ENCODE results near the gene BUD23.
"Not testable (repeated sequence)": the region's sequence is repeated elsewhere in the genome, so short reads cannot be mapped to it uniquely, and the experiment has no call there.

BUD23 gene

DNA sequence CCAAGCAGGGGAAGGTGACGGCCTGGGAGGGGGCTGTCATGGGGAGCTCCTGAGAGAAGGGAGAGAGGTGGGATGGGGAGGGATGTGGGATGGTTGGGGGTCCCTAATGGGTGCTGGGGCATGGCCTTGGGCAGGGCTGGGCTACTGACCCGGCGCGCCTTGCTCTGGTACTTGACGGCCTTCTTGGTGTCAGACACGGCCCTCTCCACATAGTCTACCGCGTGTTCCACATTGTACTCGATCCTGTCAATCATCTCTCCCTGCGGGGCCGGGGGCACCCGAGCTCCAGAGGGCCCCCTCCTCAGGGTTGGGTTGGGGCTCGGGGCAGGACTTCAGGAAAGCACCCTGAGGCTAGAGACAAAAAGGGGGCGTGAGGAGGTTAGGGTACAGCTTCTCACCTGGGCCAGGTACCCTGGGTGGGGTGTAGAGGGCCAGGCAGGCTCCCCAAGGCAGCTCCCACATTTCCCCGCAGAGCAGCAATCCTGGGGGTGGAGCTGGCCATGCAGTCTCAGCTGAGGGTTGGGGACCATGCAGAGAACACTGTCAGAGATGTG lies 17.3 kb downstream of the BUD23 start:
- DNase-seq (ENCODE audit: low read depth in 3 of 3) = no peak

DNA sequence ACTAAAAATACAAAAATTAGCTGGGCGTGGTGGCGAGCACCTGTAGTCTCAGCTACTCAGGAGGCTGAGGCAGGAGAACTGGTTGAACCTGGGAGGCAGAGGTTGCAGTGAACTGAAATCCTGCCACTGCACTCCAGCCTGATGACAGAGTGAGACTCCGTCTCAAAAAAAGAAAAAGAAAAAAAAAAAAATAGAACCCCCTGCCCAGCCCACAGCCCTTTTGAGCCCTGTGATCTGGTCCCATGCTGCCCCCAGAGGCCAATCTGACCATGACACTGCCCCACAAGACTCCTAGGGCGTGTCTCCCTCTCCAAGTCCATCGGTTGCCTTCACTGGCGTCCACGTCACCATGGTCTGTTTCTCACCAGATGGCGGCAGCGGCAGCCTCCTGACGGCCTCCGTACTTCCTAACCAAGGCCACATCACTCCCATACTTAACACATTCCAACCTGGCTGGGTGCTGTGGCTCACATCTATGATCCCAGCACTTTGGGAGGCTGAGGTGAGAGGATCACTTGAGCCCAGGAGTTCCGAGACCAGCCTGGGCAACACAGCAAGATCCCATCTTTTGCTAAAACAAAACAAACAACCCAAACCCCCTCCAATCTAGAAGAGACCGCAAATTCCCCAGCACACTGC lies 18.1 kb downstream of the BUD23 start:
- DNase-seq (ENCODE audit: low read depth in 3 of 3) = no peak

DNA sequence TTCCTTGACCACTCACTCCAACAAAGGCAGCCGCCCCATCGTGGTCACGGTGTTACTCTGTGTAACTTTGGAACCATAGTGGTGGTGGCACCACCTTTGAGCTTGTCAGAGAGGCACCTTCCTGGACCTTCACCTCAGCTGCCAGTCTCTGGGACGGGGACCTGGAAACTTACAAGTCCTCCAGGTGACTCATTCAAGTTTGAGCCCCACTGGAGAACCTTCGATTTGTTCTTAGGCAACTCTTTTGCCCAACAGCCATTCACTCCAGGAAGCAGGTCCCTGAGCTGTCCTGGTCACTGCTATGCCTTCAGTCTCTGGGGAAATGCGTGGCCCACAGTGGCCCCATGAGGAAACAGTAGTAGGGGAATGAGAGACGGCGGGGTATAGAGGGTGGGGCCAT lies 18.8 kb downstream of the BUD23 start:
- no peak for DNase-seq (ENCODE audit: low read depth in 3 of 3)

DNA sequence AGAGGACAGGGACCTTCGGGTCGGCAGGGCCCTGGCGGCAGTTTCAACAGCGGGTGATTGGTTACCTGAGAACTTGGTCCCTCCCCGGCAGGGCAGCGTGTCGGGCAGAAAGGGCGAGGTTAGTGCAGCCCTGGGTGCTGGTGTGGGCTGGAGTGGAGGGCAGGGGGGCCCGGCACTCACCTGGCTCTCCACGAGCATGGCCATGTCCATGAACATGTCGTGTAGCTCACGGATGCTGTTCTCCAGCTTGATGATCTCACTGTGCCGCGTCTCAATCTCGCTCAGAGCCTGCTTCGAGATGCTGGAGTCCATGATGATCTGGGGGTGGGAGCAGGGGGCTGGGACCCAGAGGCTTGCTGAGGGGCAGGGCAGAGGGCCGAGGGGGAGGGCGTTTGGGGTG lies 19.3 kb downstream of the BUD23 start:
- DNase-seq (ENCODE audit: low read depth in 3 of 3) = no peak

DNA sequence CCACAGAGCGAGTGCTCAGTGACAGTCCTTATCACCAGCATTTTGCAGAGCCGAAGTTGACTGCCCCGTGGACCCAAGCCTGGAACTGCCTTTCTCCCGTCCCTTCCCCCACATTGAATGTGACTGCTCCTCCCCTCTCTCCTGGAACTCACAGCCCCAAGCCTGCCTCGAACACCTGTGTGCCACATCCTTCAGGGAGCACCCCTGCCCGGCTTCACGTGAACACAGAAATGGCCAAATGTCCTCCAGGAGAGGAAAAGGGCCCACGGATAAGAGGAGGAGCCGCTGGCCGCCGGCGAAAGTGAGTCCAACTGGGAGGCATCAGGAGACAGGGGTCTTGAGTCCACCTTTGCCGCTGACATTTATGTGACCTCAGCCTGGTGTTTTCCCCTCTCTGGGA lies 19.8 kb downstream of the BUD23 start:
- no peak for DNase-seq (ENCODE audit: low read depth in 3 of 3)

DNA sequence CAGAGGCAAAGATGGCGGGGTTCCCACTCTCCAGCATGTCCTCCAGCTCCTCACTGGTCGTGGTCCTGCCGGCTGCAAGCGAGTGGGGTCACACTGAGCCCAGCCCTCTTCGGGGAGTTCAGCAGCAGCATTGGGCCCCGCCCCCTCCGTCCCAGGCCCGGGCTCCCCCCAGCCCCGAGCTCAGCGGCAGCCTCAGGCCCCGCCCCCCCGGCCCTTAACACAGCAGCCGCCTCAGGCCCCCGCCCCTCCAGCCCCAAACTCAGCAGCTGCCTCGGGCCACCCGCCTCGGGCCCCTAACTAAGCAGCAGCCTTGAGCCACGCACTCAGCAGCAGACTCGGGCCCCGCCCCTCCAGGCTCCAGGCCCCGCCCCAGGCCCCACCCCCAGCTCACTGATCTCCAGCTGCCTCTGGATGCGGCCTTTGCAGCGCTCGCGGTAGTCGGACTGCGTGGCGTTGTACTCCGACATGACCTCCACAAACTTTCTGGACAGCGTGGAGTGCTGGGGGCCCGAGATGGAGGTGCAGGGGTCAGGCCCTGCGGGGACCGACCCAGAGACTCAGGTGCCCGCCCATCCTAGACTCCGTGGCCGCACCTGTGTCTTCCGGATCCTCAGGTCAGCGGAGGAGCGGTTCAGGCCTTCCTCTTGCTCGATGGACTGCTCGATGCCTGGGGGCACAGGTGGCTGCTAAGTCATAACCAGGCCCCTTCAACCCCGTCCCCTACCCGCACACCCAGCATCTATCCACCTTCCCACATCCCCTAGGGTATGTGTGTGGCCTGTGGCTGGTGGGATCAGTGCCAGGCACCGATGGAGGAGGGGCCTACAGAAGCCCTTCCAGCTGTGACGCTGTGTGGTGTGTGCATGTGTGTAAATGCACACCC lies 20.6 kb downstream of the BUD23 start:
- DNase-seq (ENCODE audit: low read depth in 3 of 3) = no peak

DNA sequence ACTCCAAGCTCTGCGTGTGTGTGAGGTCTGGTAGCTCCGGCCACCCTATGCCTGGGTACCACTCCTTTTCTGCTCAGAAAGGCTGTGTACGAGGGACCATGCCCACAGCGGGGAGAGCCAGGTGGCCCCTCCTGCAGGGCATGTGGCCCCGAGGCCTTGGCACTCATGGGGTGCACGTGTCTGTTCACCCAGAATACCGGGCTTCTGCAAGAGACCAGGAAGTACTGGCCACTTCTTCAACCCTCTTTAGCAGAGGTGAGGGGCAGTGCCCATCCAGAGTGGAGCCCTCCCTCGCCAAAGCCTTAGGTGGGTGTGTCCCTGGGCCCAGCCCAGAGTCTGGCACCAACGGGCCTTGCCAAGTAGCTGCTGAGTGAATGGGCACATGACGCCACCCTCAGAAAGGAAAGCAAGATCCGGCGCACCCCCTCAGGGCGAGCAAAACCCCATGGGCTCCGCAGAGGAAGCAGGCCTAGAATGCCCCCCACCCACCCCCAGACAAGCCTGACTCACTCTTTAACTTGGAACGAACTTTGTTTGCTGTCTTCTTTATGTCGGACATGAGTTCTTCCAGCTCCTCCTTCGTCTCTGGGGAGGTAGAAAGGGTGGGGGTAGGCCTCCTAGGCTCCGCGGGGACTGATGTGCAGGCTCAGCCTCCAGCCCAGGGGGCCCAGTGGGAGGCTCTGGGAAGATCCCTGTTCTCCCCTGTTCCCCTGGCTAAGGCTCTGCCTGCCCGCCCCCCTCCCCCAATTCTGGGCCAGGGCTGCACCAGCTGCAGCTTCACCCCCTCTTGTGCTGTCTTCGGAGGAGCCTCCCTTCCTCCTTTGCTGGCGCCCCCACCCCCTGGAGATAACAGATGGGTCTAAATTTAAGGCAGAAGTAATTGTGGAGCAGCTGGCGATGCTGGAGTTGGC lies 21.5 kb downstream of the BUD23 start:
- DNase-seq (ENCODE audit: low read depth in 3 of 3) = no peak

DNA sequence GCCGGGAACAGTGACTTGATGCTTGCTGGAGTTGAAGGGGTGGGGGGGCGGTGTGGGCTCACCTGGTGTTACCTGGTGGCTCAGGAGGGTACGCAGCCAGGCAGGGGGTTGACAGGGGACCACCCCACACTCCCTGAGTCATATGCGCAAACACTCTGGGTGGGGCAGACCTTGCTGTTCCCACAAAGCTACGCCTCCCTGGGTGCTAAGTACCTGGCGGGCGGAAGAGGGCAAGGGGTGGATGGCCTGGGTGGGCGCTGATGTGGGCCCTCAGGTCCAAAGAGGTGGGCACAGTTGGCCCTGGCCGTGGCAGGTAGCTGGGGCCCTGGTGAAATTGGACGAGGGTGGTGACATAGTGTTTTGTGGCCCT lies 22.1 kb downstream of the BUD23 start:
- DNase-seq (ENCODE audit: low read depth in 3 of 3) = no peak

DNA sequence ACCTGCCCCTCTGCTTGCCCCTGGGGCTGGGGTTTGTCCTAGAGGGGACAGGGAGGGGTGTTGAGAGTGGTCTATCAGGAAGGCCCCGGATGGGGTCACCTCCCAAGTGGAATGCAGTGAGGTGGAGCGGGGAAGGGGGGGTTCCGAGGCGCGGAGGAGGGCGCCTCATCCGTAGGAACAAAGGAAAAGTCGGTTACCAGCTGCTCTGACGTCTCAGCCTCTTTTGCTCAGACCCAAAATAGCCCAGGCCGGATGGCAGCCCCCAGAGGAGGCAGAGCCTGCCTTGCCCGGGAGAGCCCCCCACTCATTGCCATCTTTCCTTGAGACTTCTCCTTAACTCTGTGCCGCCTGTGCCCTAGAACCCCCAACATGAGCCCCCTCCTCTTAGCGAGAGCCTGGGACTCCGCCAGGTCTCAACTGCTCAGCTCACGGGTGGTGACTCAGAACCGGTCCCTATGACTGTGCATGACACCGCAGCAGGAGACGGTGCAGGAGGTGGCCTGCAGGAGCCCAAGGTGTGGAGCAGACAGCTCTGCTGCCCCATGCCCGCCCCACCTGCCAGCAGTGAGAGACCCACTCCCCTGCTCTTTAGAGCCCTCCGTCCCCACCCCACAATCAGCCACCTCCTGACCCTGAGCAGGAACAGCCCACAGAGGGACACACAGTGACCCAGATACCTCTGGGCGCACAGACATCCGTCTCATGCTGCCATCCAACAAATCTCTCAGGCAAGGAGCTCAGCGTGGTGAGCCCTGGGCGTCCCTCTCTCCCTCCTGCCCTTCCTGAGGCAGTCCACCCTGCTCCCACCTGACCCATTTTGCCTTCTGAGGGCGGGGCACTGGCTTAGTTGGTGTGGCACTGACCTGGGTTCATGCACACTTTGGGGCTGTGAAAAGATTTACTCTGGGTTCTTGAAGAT lies 23.0 kb downstream of the BUD23 start:
- DNase-seq (ENCODE audit: low read depth in 3 of 3) = no peak

DNA sequence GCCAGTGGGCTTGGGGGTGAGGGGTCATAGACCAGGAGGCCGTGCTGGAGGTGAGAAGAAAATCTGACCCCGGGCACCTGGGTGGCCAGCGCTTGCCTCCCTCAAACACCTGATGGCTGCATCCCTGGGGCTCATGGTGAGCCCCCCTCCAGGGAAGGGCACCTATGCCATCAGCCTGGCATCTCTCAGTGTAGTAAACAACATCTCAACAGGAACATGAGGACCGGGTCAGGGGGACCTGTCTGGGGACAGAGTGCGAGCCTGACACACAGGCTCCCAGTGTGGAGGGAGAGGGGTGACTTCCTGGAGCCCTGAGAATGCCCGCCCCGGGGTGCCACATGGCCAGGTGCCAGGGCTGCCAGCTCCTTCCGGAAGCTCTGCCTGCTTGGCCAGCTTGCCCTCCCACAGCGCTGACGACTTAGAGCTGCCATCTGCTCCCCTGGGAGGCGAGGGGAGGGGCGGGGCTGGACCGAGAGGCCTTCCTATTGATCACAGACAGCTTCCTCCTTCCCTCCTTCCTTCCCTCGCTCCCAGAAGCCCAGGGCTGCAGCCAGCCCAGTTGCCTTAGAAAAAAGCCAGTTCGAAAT lies 23.7 kb downstream of the BUD23 start:
- no peak for DNase-seq (ENCODE audit: low read depth in 3 of 3)

DNA sequence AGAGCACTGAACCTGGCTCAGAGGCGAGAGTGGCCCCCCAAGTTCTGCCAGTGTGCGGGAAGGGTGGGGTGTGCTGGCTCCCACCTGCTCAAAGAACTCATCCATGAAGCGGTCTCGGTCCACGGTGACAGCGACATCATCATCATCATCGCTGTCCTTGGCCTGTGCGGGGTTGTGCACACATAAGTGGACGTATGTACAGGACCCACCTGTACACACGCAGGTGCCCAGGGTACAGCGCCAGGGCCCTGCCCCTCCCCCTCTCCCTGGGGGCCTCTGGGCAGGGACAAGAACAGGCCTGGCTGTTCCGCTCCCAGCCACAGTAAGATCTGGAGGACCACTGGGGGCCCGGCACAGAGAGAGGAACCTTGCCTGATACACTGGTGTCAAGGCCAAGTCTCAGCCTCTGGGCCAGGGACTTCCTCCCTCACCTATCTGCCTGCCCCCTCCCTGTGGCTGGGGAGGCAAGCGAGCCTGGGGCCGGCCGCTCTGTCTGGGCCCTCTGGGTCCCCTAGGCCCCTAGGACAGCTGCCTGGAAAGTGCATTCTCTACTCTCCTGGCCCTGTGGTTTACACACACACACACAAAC lies 25.7 kb downstream of the BUD23 start:
- DNase-seq (ENCODE audit: low read depth in 3 of 3) = no peak

DNA sequence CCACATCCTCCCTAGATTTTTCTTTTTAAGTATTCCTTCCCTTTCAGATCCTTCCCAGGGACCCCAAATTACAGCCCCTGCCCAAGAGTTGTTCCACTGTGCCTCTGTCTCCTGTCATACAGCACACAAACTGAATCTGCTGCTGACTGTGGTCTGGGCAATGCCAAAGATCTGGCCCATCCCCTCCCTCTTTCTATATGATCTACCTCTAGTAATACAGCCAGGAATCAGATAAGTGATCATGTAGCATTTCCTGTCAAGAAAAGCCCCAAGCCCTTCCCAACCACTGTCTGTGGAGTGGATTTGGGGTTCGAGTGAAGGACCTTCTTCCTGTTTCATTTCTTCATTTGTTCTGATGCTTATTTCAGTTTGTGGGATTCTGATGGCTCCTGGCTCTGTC lies 29.4 kb downstream of the BUD23 start:
- no peak for DNase-seq (ENCODE audit: low read depth in 3 of 3)

DNA sequence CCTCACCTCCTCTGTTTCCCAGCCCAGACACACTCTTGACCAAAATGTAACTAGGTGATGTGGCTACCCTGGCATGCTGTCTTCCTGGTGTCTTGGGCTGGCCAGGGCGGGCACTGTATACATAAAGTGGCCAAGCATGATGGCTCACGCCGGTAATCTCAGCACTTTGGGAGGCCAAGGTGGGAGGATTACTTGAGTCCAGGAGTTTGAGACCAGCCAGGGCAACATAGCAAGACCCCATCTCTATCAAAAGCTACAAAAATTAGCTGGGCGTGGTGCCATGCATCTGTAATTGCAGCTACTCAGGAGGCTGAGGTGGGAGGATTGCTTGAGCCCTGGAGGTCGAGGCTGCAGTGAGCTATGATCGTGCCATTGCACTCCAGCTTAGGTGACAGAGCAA lies 29.9 kb downstream of the BUD23 start:
- DNase-seq (ENCODE audit: low read depth in 3 of 3) = not testable (repeated sequence)

DNA sequence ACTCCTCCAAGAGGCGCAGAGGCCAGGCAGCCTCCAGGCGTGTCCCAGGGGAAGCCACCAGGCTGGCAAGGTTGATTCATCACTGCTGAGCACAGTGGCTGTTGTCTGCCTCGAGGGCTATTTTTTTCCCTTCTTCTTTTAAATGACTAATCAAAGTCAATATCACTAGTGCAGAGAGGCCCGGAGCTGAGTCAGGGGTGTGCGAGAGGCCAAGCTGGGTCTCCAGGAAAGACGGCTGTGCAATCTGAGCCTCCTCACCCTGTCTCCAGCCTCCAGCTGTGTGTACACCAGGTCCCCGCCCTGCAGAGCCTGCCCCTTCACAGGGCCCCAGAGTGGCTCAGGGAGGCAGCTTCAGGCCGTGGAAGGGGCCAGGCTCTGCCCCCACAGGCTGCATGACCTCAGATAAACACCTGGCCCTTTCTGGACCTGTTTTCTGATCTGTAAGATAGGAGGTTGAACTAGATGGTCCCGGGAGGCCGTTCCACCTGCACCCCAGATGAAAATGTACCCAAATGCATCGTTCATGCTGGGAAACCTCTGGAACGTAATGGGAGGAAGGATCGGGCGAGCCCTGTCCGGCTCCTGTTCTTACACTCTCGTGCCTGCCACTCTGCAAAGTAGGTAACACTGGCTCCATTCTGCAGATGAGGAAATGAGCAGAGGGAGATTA lies 32.4 kb downstream of the BUD23 start:
- no peak for DNase-seq (ENCODE audit: low read depth in 3 of 3)

DNA sequence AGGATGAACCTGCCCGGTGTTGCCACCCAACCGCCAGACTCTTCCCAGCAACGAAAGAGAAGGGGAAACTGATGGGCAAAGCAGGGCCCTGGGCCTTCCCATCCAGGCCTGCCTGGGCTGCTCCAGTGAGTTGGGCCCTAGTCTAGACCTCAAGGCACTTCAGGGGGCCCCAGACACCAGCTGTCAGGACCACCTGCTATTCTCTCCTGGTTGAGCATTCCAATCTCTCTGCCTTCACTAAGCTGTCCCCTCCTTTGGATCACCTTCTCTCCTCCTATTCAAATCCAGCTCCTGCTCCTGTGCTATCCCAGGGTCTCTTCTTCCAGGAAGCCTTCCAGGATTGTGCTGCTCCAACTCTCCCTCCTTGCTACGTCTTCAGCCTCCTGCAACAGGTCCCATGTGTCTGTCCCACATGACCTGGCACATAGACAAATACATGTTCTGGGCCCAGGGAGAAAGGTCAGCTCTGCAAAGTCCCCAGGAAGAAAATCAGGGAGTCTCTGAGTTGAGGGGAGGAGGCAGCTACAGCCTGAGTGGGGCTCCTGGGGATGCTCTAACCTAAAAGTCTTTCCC lies 33.0 kb downstream of the BUD23 start:
- DNase-seq (ENCODE audit: low read depth in 3 of 3) = no peak

DNA sequence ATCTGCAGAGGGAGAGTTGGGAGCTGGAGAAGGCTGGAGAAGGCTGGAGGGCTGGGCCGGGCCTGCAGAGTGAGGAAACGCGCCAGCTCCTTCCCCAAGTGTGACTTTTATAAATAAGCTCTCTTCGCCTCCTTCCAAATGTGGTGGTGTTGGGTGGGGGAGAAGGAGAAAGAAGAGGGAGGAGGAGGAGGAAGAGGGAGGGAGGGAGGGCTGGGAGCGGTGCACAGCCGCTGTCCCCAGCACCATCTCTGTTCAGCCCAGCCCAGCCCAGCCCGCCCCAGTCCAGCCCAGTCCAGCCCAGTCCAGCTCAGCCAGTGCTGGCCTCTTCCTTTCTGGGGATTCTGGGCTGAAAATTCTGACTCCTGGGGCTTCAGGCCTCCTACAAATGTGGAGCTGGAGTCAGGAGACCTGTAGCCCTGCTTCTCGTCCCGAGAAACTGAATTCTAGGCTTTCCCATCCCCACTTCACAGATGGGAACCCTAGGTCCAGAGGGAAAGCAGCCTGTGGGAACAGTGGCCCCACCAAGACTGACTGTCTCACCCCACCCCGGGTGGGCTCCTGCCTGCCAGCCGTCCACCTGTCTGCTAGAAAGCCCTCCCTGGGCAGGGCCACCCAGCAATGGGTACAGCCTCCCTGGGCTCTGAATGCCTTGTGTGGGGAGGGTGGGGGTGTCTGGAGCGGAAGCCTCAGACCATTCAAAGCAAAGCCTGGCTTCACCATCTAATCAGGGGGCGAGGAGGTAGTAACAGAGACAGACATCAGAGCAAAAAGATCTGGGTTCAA lies 33.8 kb downstream of the BUD23 start:
- DNase-seq (ENCODE audit: low read depth in 3 of 3) = no peak

DNA sequence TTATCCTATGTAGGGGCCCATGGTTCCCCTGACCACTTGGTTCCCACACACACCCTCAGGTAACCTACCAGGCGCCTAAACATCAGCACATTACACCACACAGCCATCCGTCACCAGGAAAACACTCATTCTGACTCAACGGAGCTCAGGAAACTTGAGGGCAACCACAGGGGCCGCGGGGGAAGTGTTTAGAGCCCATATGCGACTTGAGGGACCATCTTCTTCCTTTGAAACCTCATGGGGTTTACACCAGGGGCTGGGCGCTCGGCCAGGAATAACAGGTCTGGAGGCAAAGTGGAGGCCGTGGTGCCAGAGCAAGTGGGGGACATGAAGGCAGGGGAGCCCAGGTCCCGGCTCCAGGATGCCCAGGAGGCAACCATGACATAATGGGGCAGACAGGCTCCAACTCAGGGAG lies 34.6 kb downstream of the BUD23 start:
- DNase-seq (ENCODE audit: low read depth in 3 of 3) = peak; percentile 47 to 67 (median 62)

DNA sequence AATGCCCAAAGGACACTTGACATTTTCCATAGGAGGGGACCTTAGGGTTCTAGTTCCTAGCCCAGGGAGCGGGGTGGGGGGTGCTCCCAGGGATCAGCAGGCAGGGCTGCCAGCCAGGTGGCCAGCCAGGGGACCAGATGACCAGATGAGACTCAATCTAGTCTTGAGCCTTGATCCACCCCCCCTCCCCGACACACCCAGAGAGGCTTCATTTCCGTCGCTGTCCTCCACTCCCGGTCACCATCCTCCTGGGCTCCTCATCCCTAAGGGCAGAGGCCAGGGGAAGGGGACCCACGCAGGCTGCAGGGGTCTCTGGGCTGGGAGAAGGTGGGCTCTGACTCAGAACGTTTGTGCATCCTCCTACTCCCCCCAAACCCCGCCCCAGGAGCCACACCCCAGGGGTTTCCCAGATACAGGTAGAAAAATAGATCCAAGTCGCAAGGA lies 35.1 kb downstream of the BUD23 start:
- no peak for DNase-seq (ENCODE audit: low read depth in 3 of 3)

Data from stimulated activated CD4-positive, alpha-beta T cell treated with anti-CD3 and anti-CD28 coated beads, TNF-alpha, amount 100 ng/mL, for 4 hours (primary cell).